GM10266 (cell line): Measurements from ENCODE around the gene MRPS17.
"Not testable (repeated sequence)": the region's sequence is repeated elsewhere in the genome, so short reads cannot be mapped to it uniquely, and the experiment has no call there.

Experiments used
- DNase-seq: peaks from one replicate; pipeline ENCODE4 v3.0.0; 2012; ENCODE audit errors: extremely low spot score
- TF ChIP-seq, protein P1 (sequence below): IDR thresholded peaks from 2 replicates; pipeline ENCODE4 v1.5.1; 2012; ENCODE audit warnings: mild to moderate bottlenecking, low read depth; ENCODE audit not compliant: control insufficient read depth, insufficient read depth; ENCODE audit errors: missing control alignments

MRPS17 gene

DNA sequence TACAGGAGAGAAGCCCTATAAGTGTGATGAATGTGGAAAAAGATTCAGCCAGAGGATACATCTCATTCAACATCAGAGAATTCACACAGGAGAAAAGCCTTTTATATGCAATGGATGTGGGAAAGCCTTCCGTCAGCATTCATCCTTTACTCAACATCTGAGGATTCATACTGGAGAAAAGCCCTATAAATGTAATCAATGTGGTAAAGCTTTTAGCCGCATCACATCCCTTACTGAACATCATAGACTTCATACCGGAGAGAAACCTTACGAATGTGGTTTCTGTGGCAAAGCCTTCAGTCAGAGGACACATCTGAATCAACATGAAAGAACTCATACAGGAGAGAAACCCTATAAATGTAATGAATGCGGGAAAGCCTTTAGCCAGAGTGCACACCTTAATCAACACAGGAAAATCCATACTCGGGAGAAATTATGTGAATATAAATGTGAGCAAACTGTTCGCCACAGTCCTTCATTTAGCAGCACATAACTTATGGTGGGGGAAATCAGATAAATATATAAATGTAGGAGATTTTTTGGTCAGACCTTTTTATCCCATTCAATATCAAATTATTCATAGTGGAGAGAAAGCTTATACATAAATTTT lies 12.1 kb upstream of the MRPS17 start:
- DNase-seq = no peak
- TF ChIP-seq, protein P1, sequence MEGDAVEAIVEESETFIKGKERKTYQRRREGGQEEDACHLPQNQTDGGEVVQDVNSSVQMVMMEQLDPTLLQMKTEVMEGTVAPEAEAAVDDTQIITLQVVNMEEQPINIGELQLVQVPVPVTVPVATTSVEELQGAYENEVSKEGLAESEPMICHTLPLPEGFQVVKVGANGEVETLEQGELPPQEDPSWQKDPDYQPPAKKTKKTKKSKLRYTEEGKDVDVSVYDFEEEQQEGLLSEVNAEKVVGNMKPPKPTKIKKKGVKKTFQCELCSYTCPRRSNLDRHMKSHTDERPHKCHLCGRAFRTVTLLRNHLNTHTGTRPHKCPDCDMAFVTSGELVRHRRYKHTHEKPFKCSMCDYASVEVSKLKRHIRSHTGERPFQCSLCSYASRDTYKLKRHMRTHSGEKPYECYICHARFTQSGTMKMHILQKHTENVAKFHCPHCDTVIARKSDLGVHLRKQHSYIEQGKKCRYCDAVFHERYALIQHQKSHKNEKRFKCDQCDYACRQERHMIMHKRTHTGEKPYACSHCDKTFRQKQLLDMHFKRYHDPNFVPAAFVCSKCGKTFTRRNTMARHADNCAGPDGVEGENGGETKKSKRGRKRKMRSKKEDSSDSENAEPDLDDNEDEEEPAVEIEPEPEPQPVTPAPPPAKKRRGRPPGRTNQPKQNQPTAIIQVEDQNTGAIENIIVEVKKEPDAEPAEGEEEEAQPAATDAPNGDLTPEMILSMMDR = no peak

DNA sequence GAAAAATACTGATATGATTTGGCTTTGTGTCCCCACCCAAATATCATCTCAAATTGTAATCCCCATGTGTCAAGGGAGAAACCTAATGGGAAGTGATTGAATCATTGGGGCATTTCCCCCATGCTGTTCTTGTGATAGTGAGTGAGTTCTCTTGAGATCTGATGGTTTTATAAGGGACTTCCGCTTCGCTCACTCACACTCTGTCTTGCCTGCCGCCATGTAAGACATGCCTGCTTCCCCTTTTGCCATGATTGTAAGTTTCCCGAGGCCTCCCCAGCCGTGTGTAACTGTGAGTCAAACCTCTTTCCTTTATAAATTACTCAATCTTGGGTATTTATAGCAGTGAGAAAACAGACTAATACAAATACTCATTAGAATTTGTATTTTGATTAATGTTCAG lies 5.1 kb upstream of the MRPS17 start:
- DNase-seq = no peak

DNA sequence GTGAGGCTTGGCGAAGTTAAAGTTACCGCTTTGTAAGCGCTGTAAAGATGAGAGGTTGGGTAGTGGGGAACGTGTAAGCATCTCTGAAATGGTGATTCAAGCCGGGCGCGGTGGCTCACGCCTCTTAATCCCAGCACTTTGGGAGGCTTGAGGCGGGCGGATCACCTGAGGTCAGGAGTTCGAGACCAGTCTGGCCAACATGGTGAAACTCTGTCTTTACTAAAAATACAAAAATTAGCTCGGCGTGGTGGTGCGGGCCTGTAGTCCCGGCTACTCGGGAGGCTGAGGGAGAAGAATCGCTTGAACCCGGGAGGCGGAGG lies 635 bp downstream of the MRPS17 start:
- DNase-seq = not testable (repeated sequence)

More for the DNA sequence above, 5.1 kb upstream of the MRPS17 start:
- TF ChIP-seq, protein P1 = no peak

DNA sequence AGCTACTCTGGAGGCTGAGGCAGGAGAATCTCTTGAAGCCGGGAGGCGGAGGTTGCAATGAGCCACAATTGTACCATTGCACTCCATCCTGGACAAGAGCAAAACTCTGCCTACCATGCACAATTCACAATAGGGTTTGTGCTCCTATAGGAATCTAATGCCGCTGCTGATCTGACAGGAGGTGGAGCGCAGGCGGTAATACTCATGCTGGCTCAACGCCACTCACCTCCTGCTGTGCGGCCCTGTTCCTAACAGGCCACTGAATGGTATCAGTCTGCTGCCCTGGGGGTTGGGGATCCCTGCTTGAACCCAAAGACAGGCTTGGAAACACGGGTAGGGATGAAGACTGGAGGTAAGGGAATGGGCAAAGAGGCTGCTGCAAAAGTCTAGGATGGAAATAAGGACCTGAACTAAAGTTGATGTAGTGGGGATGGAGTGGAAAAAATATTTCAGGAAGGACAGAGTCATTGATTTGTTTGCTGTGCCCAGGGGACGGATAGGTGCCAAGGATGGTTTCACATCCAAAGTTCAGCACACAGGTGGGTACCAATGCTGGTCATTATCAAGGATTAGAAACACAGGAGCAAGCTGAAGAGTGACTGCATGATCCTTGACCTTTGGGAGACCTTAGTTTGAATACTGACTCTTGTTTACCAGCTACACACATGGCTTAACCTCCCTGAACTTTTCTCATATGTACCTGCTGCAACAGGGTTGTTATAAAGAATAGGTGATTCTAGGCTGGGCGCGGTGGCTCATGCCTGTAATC lies 2.2 kb downstream of the MRPS17 start:
- TF ChIP-seq, protein P1 = no peak
- DNase-seq = no peak

DNA sequence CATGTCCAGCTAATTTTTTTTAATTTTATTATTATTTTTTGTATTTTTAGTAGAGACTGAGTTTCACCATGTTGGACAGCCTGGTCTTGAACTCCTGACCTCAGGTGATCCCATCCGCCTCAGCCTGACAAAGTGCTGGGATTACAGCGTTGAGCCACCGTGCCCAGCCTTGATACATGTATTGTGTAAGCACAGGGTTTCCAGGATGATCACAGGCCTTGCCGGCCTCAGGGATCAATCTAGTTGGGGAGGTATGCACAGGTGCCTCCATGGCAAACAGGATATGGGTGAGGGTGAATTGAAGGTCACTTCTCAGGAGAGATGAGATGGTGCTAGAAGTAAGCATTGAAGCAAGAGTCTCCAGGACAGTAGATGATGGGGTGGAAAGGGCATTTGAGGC lies 5.5 kb downstream of the MRPS17 start:
- TF ChIP-seq, protein P1 = no peak

DNA sequence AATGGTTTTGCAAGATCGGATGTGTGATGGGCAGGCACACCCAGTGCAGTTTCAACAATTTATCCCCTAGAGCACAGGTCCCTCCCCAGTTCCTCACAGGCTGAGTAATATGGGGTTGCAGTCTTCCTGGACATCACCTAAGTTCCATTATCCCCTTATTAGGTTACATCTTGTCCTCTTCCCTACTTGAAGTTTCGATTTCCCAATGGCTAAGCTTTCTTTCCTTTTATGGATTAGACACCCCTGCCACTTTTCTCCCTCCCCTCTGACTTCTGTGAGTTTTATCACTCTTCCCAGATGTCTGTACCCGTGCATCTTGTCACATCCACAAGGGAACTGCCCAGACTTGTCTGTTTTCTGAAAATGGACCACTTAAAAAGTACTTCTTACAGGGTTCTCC lies 10.3 kb downstream of the MRPS17 start:
- TF ChIP-seq, protein P1 = no peak
- no peak for DNase-seq

More for the DNA sequence above, 5.5 kb downstream of the MRPS17 start:
- DNase-seq = no peak

DNA sequence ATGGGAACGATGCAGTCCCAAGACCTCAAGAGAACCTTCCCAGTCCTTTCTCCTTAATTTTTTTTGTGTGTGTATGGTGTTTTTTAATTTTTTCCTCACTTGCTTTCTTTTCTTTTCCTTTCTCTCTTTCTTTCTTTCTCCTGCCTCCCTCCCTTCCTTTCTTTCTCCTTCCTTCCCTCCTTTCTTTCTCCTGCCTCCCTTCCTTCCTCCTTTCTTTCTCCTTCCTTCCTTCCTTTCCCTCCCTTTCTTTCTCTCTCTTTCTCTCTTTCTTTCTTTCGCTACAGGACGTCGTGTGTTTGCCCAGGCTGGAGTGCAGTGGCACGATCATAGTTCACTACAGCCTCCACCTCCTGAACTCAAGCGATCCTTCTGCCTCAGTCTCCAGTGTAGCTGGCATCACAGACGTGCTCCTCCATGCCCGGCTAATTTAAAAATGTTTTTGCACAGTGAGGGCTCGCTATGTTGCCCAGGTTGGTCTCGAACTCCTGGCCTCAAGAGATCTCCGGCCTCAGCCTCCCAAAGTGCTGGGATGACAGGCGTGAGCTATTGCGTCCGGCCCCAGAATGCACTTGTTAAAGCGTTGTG lies 12.0 kb downstream of the MRPS17 start:
- TF ChIP-seq, protein P1 = no peak
- DNase-seq = no peak
